Measurements from ENCODE around the gene STRBP.

The STRBP gene

DNA sequence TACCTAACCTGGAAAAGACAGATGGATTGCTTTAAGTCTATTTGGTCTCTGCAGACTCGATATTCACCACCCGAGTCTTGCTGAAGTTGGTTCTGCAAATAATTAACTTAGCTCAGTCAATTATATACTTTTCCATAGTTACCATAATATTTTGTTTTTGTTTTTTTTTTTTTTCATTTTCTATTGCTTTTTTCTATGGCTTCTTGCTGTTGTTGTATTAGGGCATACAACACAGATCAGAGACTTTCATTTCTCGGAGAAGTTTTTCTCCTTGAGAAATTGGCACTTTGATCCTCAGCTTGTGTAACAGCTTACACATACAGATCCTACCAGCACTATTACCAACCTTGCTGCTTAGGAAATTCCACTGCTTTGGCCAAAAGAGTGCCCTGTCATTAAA lies 146.9 kb downstream of the STRBP start:
- DNase-seq = no peak

- no peak for DNase-seq
Measured at GRCh38 chr9:123120953-123121352, 147.4 kb downstream of the STRBP start.

DNA sequence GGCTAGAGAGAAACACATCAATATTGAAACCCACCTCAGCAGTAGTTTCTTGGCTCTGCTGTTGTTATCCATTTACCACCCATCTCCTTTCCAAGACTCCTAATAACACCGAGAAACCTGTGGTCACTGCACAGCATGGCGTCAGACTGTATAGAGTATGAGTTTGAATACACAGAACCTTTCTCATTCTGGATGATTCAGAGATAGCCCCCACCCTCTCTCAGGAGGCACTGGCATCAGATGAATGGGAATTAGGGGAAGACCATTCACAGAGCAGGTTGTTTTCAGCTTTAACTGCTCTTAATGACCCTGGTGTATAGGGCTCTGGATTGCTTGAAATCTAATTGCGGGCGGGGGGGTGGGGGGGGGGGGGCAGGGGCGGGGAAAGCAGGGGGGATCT lies 148.3 kb downstream of the STRBP start:
- no peak for DNase-seq

- no peak for DNase-seq
Measured at GRCh38 chr9:123119566-123119965, 148.8 kb downstream of the STRBP start.

DNA sequence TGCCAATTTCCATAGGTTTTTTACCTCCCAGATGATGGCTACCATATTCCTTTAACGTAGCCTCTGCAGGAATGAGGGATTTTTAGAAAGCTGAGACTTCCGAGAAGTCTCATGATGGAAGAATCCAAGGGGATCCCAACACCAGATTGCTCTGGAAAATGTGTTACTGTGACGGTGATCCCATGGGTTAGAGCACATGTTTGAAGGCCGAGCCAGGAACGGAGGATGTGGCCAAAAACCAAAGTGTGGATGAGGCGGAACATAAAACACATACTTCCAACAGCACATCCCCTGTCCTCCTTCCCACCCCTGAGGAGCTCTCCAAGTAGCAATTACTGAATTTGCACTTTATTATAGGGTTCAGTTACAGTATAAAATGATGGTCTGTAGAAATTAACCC lies 152.3 kb downstream of the STRBP start:
- DNase-seq = no peak

DNA sequence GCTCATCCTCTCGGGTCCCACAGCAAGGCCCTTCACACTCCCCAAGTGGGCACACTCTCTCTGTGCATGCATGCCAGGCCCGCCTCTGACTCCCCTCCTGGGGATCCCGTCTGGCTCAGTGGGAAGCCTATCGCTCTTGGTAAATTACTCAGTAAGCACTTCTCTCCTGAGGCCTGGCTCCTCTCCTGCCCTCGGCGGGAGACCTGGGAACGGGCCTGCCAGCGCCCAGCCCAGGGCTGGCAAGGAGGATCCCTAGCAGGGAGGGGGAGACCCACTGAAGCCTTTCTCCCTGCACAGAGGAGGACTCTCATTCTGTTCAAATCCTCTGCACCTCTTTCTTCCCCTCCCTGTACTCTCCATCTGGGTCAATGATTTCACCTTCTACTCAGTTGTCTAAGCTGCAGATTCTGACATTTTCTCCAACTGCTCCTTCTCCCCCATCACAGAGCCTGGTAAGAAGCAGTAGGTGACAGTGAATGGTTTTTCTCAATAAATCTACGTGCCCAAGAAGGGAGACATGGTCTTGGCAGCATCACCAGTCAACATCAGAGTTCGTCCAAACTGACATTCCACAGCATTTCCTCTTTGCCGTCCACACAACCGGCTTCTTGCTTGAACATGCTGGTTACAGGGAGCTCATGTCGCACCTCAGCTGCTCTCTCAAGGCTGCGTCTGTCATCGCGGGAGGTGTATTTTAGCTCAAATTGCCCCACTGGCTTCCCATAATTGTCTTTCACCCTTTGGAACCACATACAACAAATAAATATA lies 153.1 kb downstream of the STRBP start:
- no peak for DNase-seq

DNA sequence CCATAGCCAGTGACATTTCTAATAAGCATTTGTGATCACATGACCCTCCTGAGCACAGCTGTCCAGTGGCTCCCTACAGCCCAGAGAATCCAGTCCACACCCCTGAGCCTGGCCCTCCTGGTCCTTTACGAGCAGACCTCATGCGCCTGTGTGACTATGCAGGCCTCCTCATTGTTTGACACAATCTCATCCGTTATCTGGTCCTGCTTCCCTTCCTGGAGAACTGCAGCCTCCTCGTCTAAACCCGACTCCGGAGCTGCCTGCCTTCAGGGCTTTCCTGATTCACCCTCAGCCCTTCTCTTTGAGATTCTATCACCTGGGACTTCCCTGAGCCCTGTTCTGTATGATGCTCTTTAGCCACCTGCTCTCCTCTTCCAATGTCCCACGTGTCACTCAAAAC lies 155.2 kb downstream of the STRBP start:
- no peak for DNase-seq

DNA sequence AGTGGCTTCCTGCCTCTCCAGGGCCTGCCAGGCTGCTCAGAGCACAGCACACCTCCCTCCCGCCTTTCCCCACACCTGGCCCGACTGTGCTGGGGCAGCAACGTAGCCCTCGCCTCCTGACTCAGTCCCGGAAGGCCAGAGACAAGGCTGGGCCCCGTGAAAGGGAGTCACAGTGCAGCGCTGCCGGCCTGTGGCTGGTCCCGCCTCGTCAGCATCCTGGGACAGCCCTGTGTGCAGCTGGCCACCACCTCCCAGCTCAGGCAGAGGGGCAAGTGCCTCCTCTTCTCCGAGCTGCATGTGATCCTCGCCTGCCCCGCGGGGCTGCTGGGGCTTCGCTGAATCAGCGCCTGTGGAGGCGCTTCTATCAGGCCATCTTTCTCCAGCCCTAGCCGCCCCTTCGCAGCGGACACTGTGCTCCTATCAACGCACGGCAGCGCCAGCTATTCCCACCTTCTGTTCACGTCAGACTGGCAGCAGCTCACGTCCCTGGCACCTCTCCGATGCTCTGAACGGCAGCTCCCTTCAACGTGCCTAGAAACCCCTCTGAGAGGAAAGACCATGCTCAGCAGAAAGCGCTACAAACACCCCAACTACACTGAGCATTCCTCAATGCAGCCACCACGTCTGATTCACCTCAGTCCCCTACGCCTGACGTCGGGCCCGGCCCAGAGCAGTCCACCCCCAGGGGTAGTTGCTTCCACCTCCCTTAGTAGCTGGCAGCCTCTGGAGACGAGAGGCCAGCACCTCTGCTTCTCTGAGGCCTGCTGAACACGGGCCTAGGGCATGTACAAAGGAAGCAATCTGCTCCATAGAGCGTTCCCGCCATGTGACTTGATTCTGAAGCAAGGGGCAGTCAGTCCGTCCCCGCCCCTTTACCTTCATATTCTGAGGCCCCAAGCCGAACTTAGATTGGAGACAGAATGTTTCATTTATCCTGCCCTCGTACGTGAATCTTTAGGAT lies 156.1 kb downstream of the STRBP start:
- no peak for DNase-seq

DNA sequence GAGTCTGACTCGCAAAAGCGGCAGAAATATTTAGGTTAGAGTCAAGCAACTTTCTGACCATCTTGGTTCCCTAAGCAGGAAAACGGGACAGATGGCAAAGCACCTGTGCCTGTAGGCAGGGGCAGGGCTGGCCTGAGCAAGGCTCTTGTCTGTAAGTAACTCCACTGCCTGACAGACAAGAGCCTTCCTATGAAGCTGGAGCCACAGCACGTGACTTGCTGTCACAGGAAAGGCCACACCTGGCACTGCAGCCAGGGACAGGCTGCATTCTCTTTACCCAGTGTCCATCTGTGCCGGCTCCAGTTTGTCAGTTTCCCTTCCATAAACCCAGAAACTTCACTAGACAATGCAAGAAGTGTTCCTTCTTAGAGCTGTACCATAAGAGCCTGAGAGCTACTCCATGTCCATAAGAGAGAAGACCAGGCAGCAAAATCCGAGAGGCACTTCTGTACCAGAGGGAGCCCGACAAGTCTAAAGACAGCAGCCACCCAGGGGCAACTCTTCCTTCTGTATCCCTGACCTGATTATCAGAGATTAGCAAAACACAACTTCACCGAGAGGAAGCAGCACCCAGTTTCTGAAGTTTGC lies 156.9 kb downstream of the STRBP start:
- no peak for DNase-seq

- DNase-seq = no peak
Measured at GRCh38 chr9:123109540-123110279, 158.7 kb downstream of the STRBP start.

DNA sequence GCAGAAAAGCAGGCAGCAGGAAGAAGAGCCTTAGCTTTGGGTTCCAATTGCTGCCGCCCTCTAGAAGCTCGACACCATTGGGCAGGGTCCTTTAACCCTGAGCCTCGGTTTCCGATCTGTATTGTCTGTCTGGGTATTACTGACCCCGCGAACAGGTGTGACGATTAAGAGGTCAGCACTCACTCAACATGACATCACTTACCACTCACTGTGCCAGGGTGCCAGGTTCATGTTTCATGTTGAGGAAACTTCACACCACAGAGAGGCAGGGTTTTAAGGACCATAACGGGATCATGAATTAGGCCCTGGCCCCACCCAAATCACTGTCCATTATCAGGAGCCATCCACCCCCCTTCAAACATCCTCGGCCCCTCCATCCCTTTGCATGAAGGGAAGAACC lies 159.4 kb downstream of the STRBP start:
- DNase-seq = no peak

DNA sequence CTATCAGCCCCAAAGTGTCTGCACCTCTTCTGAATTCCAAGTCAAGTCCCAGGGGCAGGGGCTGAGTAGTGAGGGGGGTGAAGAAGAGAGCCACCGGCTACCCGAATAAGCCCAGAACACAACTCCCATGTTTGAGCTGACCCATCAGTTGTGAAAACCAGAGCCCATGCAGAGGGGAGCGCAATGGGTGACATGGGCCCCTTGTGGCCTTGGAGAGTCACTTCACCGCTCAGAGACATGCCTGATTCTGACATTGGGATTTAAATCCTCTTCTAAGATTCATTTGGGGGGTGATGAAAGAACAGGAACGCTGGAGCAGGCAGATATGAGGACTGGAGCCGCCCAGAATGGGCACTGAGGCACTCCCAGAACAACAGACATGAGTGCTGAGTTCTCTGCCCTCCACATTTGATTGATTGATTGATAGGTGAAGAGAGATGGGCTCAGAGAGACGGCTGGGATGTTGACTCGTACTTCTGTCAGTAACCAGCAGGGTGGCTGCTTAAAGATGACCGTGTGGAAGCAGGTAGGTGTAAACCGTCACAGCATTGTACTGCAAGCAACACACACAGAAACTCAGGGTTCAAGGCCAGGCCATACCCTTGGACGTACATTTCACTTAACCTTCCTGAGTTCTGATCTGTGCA lies 160.6 kb downstream of the STRBP start:
- no peak for DNase-seq

- no peak for DNase-seq
Measured at GRCh38 chr9:123105490-123105889, 162.9 kb downstream of the STRBP start.

- no peak for DNase-seq
Measured at GRCh38 chr9:123104807-123105206, 163.6 kb downstream of the STRBP start.

- no peak for DNase-seq
Measured at GRCh38 chr9:123102375-123103113, 165.8 kb downstream of the STRBP start.

GRCh38 chr9:123099548-123099947 lies 168.8 kb downstream of the STRBP start:
- no peak for DNase-seq

DNA sequence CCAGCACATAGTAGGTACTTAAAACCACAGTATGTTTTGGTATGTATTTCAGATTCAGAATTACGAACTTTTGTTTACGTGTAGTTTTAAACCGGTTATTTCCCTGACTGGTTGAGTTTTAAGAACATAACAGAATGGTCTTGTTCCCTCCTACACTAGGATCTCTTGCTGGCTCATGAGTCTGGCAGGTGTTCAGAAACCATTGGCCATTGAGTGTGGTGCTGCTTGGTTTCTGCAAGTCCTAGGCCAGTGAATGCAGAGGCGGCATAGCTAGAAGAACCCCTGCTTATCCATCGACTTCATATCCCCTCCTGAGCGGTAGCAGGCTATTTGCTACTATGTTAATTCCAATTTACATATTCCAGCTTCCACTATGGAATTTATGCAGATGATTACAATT lies 169.3 kb downstream of the STRBP start:
- DNase-seq = no peak

- no peak for DNase-seq
Measured at GRCh38 chr9:123098096-123098459, 170.3 kb downstream of the STRBP start.

DNA sequence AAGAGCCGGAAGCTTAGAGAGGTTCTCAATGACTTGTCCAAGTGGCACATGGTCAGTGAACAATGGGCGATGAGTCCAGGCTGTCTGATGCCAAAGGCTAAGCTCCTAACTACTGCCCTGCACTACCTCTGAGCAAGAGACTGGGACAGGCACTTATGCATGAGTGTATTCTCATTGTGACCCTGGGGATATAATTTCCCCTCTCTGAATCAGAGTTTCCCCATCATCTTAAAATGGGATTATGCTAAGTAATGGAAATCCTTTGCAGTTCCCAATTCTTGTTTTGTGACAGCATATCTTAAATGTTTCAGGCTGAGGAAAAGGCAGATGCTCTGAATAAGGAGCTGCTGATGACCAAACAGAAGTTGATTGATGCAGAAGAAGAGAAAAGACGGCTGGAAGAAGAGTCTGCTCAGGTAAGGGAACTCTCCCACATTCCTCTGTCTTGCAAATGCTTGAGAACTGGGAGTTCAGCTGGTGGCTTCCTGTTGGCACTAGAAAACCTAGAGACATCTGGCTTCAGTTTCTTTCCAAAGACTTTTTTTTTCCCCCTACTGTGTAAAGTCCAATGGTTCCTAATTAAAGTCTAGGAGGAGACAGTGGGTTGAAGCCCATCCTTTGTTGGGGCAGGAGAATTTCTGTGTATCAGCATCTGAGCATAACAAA lies 170.8 kb downstream of the STRBP start:
- no peak for DNase-seq

GRCh38 chr9:123096987-123097386 lies 171.4 kb downstream of the STRBP start:
- DNase-seq = no peak

DNA sequence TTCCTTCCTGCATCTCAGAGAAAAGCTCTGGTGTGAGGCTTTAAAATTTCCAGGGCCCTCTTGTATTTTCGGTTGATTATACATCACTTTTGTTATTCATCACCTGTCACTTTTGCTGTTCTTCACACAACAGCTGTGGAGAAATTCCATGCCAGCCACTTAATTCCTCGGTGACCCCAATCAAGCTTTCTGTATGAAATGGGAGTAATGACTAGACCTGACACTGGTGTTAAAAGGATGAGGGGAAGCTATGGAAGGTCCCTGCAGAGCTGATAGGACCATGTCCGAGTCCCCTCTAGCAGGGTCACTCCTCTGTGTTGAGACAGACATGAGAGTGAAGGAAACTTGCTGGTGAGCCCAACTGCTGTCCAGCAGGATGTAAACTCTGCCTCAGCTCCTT lies 175.2 kb downstream of the STRBP start:
- no peak for DNase-seq

Measured in amniotic stem cell (primary cell).